Adrenal gland (tissue), 12 donors: Measurements from ENCODE around the gene ZDHHC19. TPM values are rescaled to one million over a fixed set of nuclear protein-coding genes. Genes with fewer than 3 reads are reported as not detected.
A peak's percentile ranks its signal among the peaks of the same experiment; 100 is the strongest.

Experiments
- DNase-seq, 7 donors: peaks; one replicate each; pipeline ENCODE4 v3.0.0-alpha.2; 2019 to 2020
- H3K27ac ChIP-seq, 5 donors: fragments of 200-600 bp; sonication (generic) in 4 of 5; 1 replicate in 3 of 5; 2 replicates in 2 of 5; pipeline versions ENCODE4 v1.5.1 to v1.8.0; 2016 to 2020; ENCODE audit warnings: mild to moderate bottlenecking in 1 of 5
- H3K27me3 ChIP-seq: fragments of 200-600 bp; 2 replicates; pipeline ENCODE4 v1.8.0; 2021
- H3K36me3 ChIP-seq, 2 donors: fragments of 200-600 bp; replicated peaks in 1 of 2; 1 replicate in 1 of 2; 2 replicates in 1 of 2; pipeline versions ENCODE4 v1.5.1 to v1.8.0; 2018 to 2022
- H3K4me1 ChIP-seq, 2 donors: fragments of 200-600 bp; replicated peaks in 1 of 2; 1 replicate in 1 of 2; 2 replicates in 1 of 2; pipeline versions ENCODE4 v1.5.1 to v1.8.0; 2018 to 2021
- H3K4me3 ChIP-seq, 4 donors: fragments of 200-600 bp; sonication (generic) in 3 of 4; one replicate each; pipeline ENCODE4 v1.5.1; 2016 to 2018
- H3K9me3 ChIP-seq, 3 donors: fragments of 200-600 bp; sonication (generic) in 1 of 3; replicated peaks in 1 of 3; 1 replicate in 2 of 3; 2 replicates in 1 of 3; pipeline versions ENCODE4 v1.5.1 to v1.8.0; 2016 to 2021
- CTCF ChIP-seq, 6 experiments: fragments of 450-650 bp in 4 of 6; fragments of 200-600 bp in 2 of 6; sonication (generic) in 1 of 6; IDR thresholded peaks; 1 replicate in 5 of 6; 2 replicates in 1 of 6; pipeline versions ENCODE4 v1.5.1 to v1.8.0; 2016 to 2021; ENCODE audit warnings: antibody characterized with exemption in 6 of 6, mild to moderate bottlenecking in 2 of 6, moderate library complexity in 1 of 6
- POLR2A ChIP-seq, 2 donors: fragments of 450-650 bp; IDR thresholded peaks; one replicate each; pipeline ENCODE4 v1.6.1; 2017; ENCODE audit warnings: antibody characterized with exemption in 2 of 2, mild to moderate bottlenecking in 2 of 2, moderate library complexity in 1 of 2
- whole genome bisulfite sequencing, 4 donors: extraction: QIAGEN DNeasy Blood & Tissue Kit in 2 of 4; methylation state at CpG; one replicate each; pipeline versions ENCODE4 v1.1.5 to v1.1.7; 2013 to 2017; 5-methylcytosine and 5-hydroxymethylcytosine counted together
- intact Hi-C, 2 donors: fragments of 100-400 bp; cut with DNase I; formaldehyde crosslinking; loops; one replicate each; pipeline versions ENCODE4 v1.14.1 to v1.15.0; 2022 to 2023
- polyA plus RNA-seq, 3 donors: library from polyadenylated mRNA; stranded (reverse); fragments of 200-250 nt in 2 of 3; fragments of 350-450 nt in 1 of 3; fragmentation: Illumina TruSeq in 1 of 3; extraction: RNeasy Lipid Tissue Mini Kit (QIAGEN cat#74804) in 1 of 3; gene quantifications; one replicate each; pipeline ENCODE4 v1.2.3, GENCODE V29; 2013 to 2014
- total RNA-seq, 9 donors: library from RNA; depleted of rRNA in 4 of 9; stranded (reverse); fragments of >200 nt in 4 of 9; fragments of 120-200 nt in 1 of 9; fragmentation: NEBNext Ultra II Directional in 1 of 9; extraction: Animal tissue kit (Norgen Biotek cat#: 25700) in 1 of 9; gene quantifications; one replicate each; pipeline versions ENCODE4 v1.1.0 to v1.2.4, GENCODE V29; 2013 to 2023
- donor health status: healthy with polysubstance abuse.
- donor health status: Bipolar disorder and iron deficiency.
- donor health status: DM: yes; HTN: yes; CAD: no.
- donor health status: DM: no; HTN: no; CAD: no.
- donor health status: DM: no; HTN: no; CAD: no.
- donor health status: DM: yes; HTN: yes; CAD: no.

ZDHHC19 gene
- total and polyA plus RNA-seq, 12 donors, result 3.0 to 59.2 (median 7.4) TPM; not detected in 1

- TF ChIP-seq CTCF (IDR thresholded peaks at IDR 0.05) (no peak), POLR2A (IDR thresholded peaks at IDR 0.05) (peak in 1 of 2 donors; percentile 65)
- Histone ChIP-seq H3K36me3 (no peaks in the 10 kb centered on the region), H3K4me1 (peaks cover 17 to 31% of the 10 kb centered on the region in 2 donors), H3K9me3 (no peaks in the 10 kb centered on the region), H3K27me3 (no peaks in the 10 kb centered on the region), H3K27ac (peak overlapping the region in 4 of 5 donors; percentile 65 to 82 (median 80)), H3K4me3 (peak overlapping the region in 1 of 4 donors; percentile 44)
- peak; percentile 80 to 95 (median 91) for DNase-seq
- WGBS, 4 donors, result 8 to 12% (median 10%) methylated on average over 14 to 19 of the region's 19 CpGs
- intact Hi-C loops, result no loop called here
These were observed 8.2 kb upstream of the ZDHHC19 start for GRCh38 chr3:196219194-196219969.

GRCh38 chr3:196218155-196218712 is 7.0 kb upstream of the ZDHHC19 start:
- H3K4me1 ChIP-seq, result peaks cover 20 to 37% of the 10 kb centered on the region in 2 donors
- no peaks in the 10 kb centered on the region for H3K36me3 ChIP-seq
- no peak overlapping the region for H3K4me3 ChIP-seq
- TF ChIP-seq CTCF (IDR thresholded peaks at IDR 0.05) (no peak), POLR2A (IDR thresholded peaks at IDR 0.05) (no peak)
- H3K27me3 ChIP-seq, result no peaks in the 10 kb centered on the region
- H3K27ac ChIP-seq, result peak overlapping the region in 2 of 5 donors; percentile 65 to 82
- no peak for DNase-seq
- intact Hi-C loops, result no loop called here
- no peaks in the 10 kb centered on the region for H3K9me3 ChIP-seq
- 84 to 94% (median 86%) methylated on average over 4 to 13 of the region's 13 CpGs for WGBS, 4 donors

GRCh38 chr3:196217307-196218154 is 6.3 kb upstream of the ZDHHC19 start:
- no peak for TF ChIP-seq CTCF (IDR thresholded peaks at IDR 0.05)
- TF ChIP-seq POLR2A (IDR thresholded peaks at IDR 0.05), result no peak

GRCh38 chr3:196216681-196217211 is 5.5 kb upstream of the ZDHHC19 start:
- DNase-seq, result no peak
- intact Hi-C loops, result no loop called here
- Histone ChIP-seq H3K4me1 (peaks cover 20 to 45% of the 10 kb centered on the region in 2 donors), H3K9me3 (no peaks in the 10 kb centered on the region), H3K36me3 (no peaks in the 10 kb centered on the region), H3K4me3 (no peak overlapping the region), H3K27ac (no peak overlapping the region), H3K27me3 (no peaks in the 10 kb centered on the region)
- WGBS, 4 donors, result 66 to 81% (median 74%) methylated on average over 1 to 25 of the region's 25 CpGs
- TF ChIP-seq POLR2A (IDR thresholded peaks at IDR 0.05) (no peak), CTCF (IDR thresholded peaks at IDR 0.05) (no peak)

More at GRCh38 chr3:196217307-196218154, 6.3 kb upstream of the ZDHHC19 start:
- Histone ChIP-seq H3K27me3 (no peaks in the 10 kb centered on the region), H3K27ac (peak overlapping the region in 1 of 5 donors; percentile 82), H3K36me3 (no peaks in the 10 kb centered on the region), H3K4me3 (no peak overlapping the region), H3K4me1 (peaks cover 20 to 39% of the 10 kb centered on the region in 2 donors), H3K9me3 (no peaks in the 10 kb centered on the region)
- no peak for DNase-seq
- WGBS, 4 donors, result 90 to 92% (median 91%) methylated on average over 7 to 12 of the region's 12 CpGs
- intact Hi-C loops, result no loop called here
